T-helper 1 cell treated with Interleukin-12 subunit alpha and Interleukin-12 subunit beta and Interleukin-4 antibody, amounts not matched to agents 30 ng/mL and 1 ng/mL, for 36 hours (primary cell): Measurements from ENCODE around the gene KCNG3. TPM values are rescaled to one million over a fixed set of nuclear protein-coding genes. Genes with fewer than 3 reads are reported as not detected.
"Not testable (repeated sequence)": the region's sequence is repeated elsewhere in the genome, so short reads cannot be mapped to it uniquely, and the experiment has no call there.

Source experiments
- intact Hi-C: fragments of 100-400 bp; cut with micrococcal nuclease; formaldehyde crosslinking; loops from one replicate; pipeline ENCODE4 v1.15.1; 2024
- total RNA-seq: library from RNA; stranded (reverse); gene quantifications from 2 replicates; pipeline ENCODE4 v1.2.3, GENCODE V29; 2022

The KCNG3 gene
- total RNA-seq, 1 donor from 2014 or later, result not detected

GRCh38 chr2:42435628-42436027 is 58.2 kb downstream of the KCNG3 start:
- intact Hi-C loops, result no loop called here

GRCh38 chr2:42430188-42430587 is 63.6 kb downstream of the KCNG3 start:
- intact Hi-C loops, result no loop called here

- intact Hi-C loops, result no loop called here
Observed at GRCh38 chr2:42429352-42429751, 64.4 kb downstream of the KCNG3 start.

- intact Hi-C loops, result no loop called here
Observed at GRCh38 chr2:42425697-42426096, 68.1 kb downstream of the KCNG3 start.

GRCh38 chr2:42424033-42424432 is 69.7 kb downstream of the KCNG3 start:
- intact Hi-C loops, result no loop called here

GRCh38 chr2:42421601-42422239 is 72.1 kb downstream of the KCNG3 start:
- intact Hi-C loops, result no loop called here

GRCh38 chr2:42421157-42421485 is 72.7 kb downstream of the KCNG3 start:
- intact Hi-C loops, result no loop called here

- intact Hi-C loops, result no loop called here
Observed at GRCh38 chr2:42414648-42415047, 79.1 kb downstream of the KCNG3 start.

GRCh38 chr2:42414158-42414557 is 79.6 kb downstream of the KCNG3 start:
- intact Hi-C loops, result no loop called here

- intact Hi-C loops, result no loop called here
Observed at GRCh38 chr2:42410742-42411514, 82.9 kb downstream of the KCNG3 start.

- intact Hi-C loops, result no loop called here
Observed at GRCh38 chr2:42408009-42408408, 85.8 kb downstream of the KCNG3 start.

- intact Hi-C loops, result no loop called here
Observed at GRCh38 chr2:42407476-42407875, 86.3 kb downstream of the KCNG3 start.

- intact Hi-C loops, result no loop called here
Observed at GRCh38 chr2:42404676-42405075, 89.1 kb downstream of the KCNG3 start.

GRCh38 chr2:42401773-42402172 is 92.0 kb downstream of the KCNG3 start:
- intact Hi-C loops, result no loop called here

- intact Hi-C loops, result not testable (repeated sequence)
Observed at GRCh38 chr2:42398052-42398451, 95.7 kb downstream of the KCNG3 start.

GRCh38 chr2:42393320-42393719 is 100.5 kb downstream of the KCNG3 start:
- intact Hi-C loops, result not testable (repeated sequence)

- intact Hi-C loops, result no loop called here
Observed at GRCh38 chr2:42392191-42392590, 101.6 kb downstream of the KCNG3 start.

Other genes starting within 250 kb of the KCNG3 start
- gene COX7A2L, start 132.8 kb downstream of the KCNG3 start, total RNA-seq, result 82.1 and 85.7 TPM in 2 replicates
- 25.6 and 30.3 TPM in 2 replicates for gene MTA3, start 74.7 kb upstream of the KCNG3 start, total RNA-seq